Measurements from ENCODE around the gene AKAP9.
"Not testable (repeated sequence)": the region's sequence is repeated elsewhere in the genome, so short reads cannot be mapped to it uniquely, and the experiment has no call there.

The AKAP9 gene

DNA sequence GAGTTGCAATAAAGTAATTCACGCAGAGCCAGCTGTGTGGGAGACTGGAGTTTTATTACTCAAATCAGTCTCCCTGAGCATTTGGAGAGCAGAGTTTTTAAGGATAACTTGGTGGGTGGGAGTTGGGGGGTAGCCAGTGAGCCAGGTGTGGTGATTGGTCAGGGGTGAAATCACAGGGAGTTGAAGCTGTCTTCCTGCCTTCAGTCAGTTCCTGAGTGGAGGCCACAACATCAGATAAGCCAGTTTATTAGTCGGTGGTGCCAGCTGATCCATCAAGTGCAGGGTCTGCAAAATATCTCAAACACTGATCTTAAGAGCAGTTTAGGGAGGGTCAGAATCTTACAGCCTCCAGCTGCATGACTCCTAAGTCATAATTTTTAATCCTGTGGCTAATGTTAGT lies 196.9 kb downstream of the AKAP9 start:
- TF ChIP-seq, protein P1, sequence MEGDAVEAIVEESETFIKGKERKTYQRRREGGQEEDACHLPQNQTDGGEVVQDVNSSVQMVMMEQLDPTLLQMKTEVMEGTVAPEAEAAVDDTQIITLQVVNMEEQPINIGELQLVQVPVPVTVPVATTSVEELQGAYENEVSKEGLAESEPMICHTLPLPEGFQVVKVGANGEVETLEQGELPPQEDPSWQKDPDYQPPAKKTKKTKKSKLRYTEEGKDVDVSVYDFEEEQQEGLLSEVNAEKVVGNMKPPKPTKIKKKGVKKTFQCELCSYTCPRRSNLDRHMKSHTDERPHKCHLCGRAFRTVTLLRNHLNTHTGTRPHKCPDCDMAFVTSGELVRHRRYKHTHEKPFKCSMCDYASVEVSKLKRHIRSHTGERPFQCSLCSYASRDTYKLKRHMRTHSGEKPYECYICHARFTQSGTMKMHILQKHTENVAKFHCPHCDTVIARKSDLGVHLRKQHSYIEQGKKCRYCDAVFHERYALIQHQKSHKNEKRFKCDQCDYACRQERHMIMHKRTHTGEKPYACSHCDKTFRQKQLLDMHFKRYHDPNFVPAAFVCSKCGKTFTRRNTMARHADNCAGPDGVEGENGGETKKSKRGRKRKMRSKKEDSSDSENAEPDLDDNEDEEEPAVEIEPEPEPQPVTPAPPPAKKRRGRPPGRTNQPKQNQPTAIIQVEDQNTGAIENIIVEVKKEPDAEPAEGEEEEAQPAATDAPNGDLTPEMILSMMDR (IDR thresholded peaks at IDR 0.05; ENCODE audit: low read depth, low read length, missing control alignments) = no peak
- H3K27ac ChIP-seq = no peak overlapping the region
- H3K36me3 ChIP-seq (replicated peaks) = no peaks in the 10 kb centered on the region
- no peaks in the 10 kb centered on the region for H3K27me3 ChIP-seq (replicated peaks)
- H3K4me3 ChIP-seq (ENCODE audit: low read depth, low read length) = no peak overlapping the region
- in situ Hi-C loops (cut with HindIII; ENCODE audit: low pct_ligation_motif_present, low sequenced_read_pairs) = no loop called here
- DNase-seq = no peak

DNA sequence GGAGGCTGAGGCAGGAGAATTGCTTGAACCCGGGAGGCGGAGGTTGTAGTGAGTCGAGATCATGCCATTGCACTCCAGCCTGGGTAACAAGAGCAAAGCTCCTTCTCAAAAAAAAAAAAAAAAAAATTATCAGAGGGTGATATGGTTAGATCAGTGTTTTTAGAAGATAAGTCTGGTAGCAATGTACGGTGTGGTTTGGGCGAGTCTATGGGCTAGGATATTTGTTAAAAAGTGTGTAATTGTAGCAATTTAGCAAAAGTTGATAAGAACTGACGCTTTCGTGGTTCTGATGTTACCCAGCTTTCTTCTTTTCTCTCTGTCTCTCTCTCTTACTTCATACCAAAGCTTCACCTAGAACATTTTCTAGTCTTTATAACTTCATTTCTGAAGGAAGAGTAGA lies 200.5 kb downstream of the AKAP9 start:
- TF ChIP-seq, protein P1 (IDR thresholded peaks at IDR 0.05; ENCODE audit: low read depth, low read length, missing control alignments) = no peak
- Histone ChIP-seq H3K27ac (no peak overlapping the region), H3K36me3 (replicated peaks) (no peaks in the 10 kb centered on the region), H3K27me3 (replicated peaks) (no peaks in the 10 kb centered on the region), H3K4me3 (ENCODE audit: low read depth, low read length) (no peak overlapping the region)
- in situ Hi-C loops (cut with HindIII; ENCODE audit: low pct_ligation_motif_present, low sequenced_read_pairs) = no loop called here
- DNase-seq = no peak

DNA sequence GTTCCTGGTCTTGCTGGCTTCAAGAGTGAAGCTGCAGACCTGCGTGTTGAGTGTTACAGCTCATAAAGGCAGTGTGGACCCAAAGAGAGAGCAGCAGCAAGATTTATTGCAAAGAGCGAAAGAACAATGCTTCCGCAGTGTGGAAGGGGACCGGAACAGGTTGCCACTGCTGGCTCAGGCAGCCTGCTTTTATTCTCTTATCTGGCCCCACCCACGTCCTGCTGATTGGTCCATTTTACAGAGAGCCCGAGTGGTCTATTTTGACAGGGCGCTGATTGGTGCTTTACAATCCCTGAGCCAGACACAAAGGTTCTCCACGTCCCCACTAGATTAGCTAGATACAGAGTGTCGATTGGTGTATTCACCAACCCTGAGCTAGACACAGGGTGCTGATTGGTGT lies 202.1 kb downstream of the AKAP9 start:
- H3K4me3 ChIP-seq (ENCODE audit: low read depth, low read length); H3K36me3 ChIP-seq (replicated peaks); H3K27ac ChIP-seq; in situ Hi-C loops (cut with HindIII; ENCODE audit: low pct_ligation_motif_present, low sequenced_read_pairs); DNase-seq; H3K27me3 ChIP-seq (replicated peaks): not testable (repeated sequence)

DNA sequence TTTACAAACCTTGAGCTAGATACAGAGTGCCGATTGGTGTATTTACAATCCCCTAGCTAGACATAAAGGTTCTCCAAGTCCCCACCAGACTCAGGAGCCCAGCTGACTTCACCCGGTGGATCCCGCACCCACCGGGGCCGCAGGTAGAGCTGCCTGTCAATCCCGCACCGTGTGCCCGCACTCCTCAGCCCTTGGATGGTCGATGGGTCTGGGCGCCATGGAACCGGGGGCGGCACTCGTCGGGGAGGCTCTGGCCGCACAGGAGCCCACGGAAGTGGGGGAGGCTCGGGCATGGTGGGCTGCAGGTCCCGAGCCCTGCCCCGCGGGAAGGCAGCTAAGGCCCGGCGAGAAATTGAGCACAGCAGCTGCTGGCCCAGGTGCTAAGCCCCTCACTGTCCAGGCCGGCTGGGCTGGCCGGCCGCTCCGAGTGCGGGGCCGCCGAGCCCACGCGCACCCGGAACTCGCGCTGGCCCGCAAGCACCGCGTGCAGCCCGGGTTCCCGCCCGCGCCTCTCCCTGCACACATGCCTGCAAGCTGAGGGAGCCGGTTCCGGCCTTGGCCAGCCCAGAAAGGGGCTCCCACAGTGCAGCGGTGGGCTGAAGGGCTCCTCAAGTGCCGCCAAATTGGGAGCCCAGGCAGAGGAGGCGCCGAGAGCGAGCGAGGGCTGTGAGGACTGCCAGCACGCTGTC lies 202.7 kb downstream of the AKAP9 start:
- H3K4me3 ChIP-seq (ENCODE audit: low read depth, low read length); H3K27ac ChIP-seq; H3K27me3 ChIP-seq (replicated peaks); H3K36me3 ChIP-seq (replicated peaks); DNase-seq; in situ Hi-C loops (cut with HindIII; ENCODE audit: low pct_ligation_motif_present, low sequenced_read_pairs): not testable (repeated sequence)

DNA sequence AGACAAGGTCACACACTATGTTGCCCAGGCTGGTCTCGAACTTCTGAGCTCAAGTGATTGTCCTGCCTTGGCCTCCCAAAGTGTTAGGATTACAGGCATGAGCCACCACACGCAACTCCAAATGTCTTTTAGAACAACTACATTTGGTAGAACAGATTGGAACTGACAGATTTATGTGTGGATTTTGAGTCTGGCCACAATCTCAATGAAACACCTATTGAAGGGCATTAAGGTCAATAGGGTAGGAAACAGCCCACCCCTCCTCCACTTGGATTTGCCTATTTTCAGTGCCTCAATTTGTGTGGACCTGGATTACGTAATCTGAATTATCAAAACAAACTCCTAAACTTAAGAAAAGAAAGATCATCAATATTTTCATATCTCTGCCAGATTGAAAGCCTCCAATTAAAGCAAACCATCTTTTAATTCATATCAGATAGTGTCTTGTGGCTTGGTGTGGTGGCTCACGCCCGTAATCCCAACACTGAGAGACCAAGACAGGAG lies 209.1 kb downstream of the AKAP9 start:
- no peak for DNase-seq
- TF ChIP-seq, protein P1 (IDR thresholded peaks at IDR 0.05; ENCODE audit: low read depth, low read length, missing control alignments) = no peak
- H3K36me3 ChIP-seq (replicated peaks) = no peaks in the 10 kb centered on the region
- in situ Hi-C loops (cut with HindIII; ENCODE audit: low pct_ligation_motif_present, low sequenced_read_pairs) = no loop called here
- no peaks in the 10 kb centered on the region for H3K27me3 ChIP-seq (replicated peaks)
- H3K27ac ChIP-seq = no peak overlapping the region
- H3K4me3 ChIP-seq (ENCODE audit: low read depth, low read length) = no peak overlapping the region

DNA sequence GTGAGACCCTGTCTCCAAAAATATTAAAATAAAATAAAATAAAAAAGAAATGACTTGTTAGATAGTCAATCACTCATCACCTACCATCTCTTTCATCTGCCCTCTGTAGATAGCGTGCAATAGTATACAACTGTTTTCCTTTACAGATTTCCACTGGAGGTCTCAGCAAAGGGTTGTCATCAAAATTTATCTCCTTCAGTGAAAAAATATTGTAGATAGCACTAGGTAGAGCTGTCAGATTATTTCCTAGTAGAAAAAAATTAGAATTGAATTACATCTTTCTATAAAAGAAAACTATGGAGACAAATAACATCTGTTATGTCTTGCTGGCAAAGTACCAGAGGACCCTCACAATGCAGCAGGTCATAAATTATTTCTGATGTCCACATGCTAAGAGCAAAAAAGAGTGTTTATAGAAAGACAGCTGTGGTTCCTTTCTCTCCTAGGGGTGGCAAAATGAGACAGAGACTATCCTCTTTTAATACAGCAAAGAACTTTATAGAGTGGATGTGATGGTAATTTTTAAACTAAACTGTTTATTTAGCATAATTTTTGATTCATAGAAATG lies 209.9 kb downstream of the AKAP9 start:
- Histone ChIP-seq H3K36me3 (replicated peaks) (no peaks in the 10 kb centered on the region), H3K4me3 (ENCODE audit: low read depth, low read length) (no peak overlapping the region), H3K27ac (no peak overlapping the region), H3K27me3 (replicated peaks) (no peaks in the 10 kb centered on the region)
- in situ Hi-C loops (cut with HindIII; ENCODE audit: low pct_ligation_motif_present, low sequenced_read_pairs) = no loop called here
- DNase-seq = no peak
- TF ChIP-seq, protein P1 (IDR thresholded peaks at IDR 0.05; ENCODE audit: low read depth, low read length, missing control alignments) = no peak
